AG04449 (cell line): Measurements from ENCODE around the gene CFH.
"Not testable (repeated sequence)": the region's sequence is repeated elsewhere in the genome, so short reads cannot be mapped to it uniquely, and the experiment has no call there.

Source experiments
- CTCF ChIA-PET: fragments of 350-600 bp; formaldehyde crosslinking; extraction: SDS; loops from one replicate; lab custom pipeline; 2021; ENCODE audit warnings: antibody characterized with exemption; lab: Yijun Ruan, JAX
- POLR2A ChIA-PET: fragments of 400-600, 350-600 bp; formaldehyde crosslinking; extraction: SDS; loops from one replicate; lab custom pipeline; 2020; ENCODE audit warnings: antibody characterized with exemption, inconsistent platforms; lab: Yijun Ruan, JAX
- DNase-seq: peaks from one replicate; pipeline ENCODE4 v3.0.0-alpha.2; 2010; ENCODE audit warnings: low read depth, low spot score
- H3K4me3 ChIP-seq: 2 replicates; pipeline ENCODE4 v1.5.1; 2011; ENCODE audit warnings: low read depth, mild to moderate bottlenecking, control low read depth, low read length
- CTCF ChIP-seq: IDR thresholded peaks from one replicate; pipeline ENCODE4 v1.5.1; 2011; ENCODE audit warnings: mild to moderate bottlenecking, moderate library complexity, low read length, control low read depth, inconsistent platforms; ENCODE audit not compliant: insufficient read depth; ENCODE audit errors: missing control alignments

Gene CFH

GRCh38 chr1:196769823-196770222, 118.0 kb downstream of the CFH start:
- CTCF ChIA-PET, H3K4me3 ChIP-seq, POLR2A ChIA-PET, DNase-seq: not testable (repeated sequence)

GRCh38 chr1:196773713-196774112, 121.9 kb downstream of the CFH start:
- no peak for DNase-seq
- no peak for TF ChIP-seq CTCF
- ChIA-PET POLR2A (no interaction called here), CTCF (no interaction called here)
- no peak overlapping the region for H3K4me3 ChIP-seq

GRCh38 chr1:196774175-196774574, 122.3 kb downstream of the CFH start:
- ChIA-PET CTCF (no interaction called here), POLR2A (no interaction called here)
- no peak overlapping the region for H3K4me3 ChIP-seq
- DNase-seq, result no peak
- TF ChIP-seq CTCF, result no peak

- CTCF ChIA-PET, result no interaction called here
- H3K4me3 ChIP-seq, result no peak within 1 kb of the TSS
- no peak for DNase-seq
- no peak for TF ChIP-seq CTCF
- POLR2A ChIA-PET, result no interaction called here
These were observed 122.8 kb downstream of the CFH start, which contains the start of gene CFHR3 for GRCh38 chr1:196774603-196775002. TSS of gene CFHR3 (plus strand) at chr1:196774840. CDS start at chr1:196774887, 47 bp downstream.

- no peak for TF ChIP-seq CTCF
- DNase-seq, result no peak
- ChIA-PET CTCF (no interaction called here), POLR2A (no interaction called here)
- no peak overlapping the region for H3K4me3 ChIP-seq
These were observed 125.8 kb downstream of the CFH start for GRCh38 chr1:196777603-196778002.

GRCh38 chr1:196779093-196779492, 127.2 kb downstream of the CFH start:
- no peak overlapping the region for H3K4me3 ChIP-seq
- DNase-seq, result no peak
- ChIA-PET CTCF (no interaction called here), POLR2A (no interaction called here)
- TF ChIP-seq CTCF, result no peak

GRCh38 chr1:196791252-196791651, 139.4 kb downstream of the CFH start:
- H3K4me3 ChIP-seq, DNase-seq, CTCF ChIA-PET, POLR2A ChIA-PET: not testable (repeated sequence)

GRCh38 chr1:196794103-196794502, 142.3 kb downstream of the CFH start:
- CTCF ChIA-PET, POLR2A ChIA-PET, H3K4me3 ChIP-seq, DNase-seq: not testable (repeated sequence)
